Aorta (tissue), 5 donors: ENCODE results near the gene ADAM30. TPM values are rescaled to one million over a fixed set of nuclear protein-coding genes. Genes with fewer than 3 reads are reported as not detected.

ENCODE experiments used
- ATAC-seq: fragments of 200-7000 bp; cut with Tn5 transposase; one replicate; pipeline ENCODE4 v1.9.1; 2022; ENCODE audit warnings: moderate library complexity; ENCODE audit not compliant: low FRiP score
- DNase-seq, 2 donors: peaks; one replicate each; pipeline ENCODE4 v3.0.0-alpha.2; 2020
- H3K27ac ChIP-seq, 2 donors: one replicate each; pipeline ENCODE4 v1.5.1; 2013; ENCODE audit warnings: low read length in 2 of 2, mild to moderate bottlenecking in 2 of 2, moderate library complexity in 2 of 2, control low read depth in 1 of 2, inconsistent platforms in 1 of 2, low read depth in 1 of 2
- H3K27me3 ChIP-seq, 2 donors: one replicate each; pipeline ENCODE4 v1.6.1; 2013; ENCODE audit warnings: control low read depth in 1 of 2, low read length in 1 of 2, mild to moderate bottlenecking in 1 of 2, moderate library complexity in 1 of 2; ENCODE audit not compliant: insufficient read depth in 2 of 2, control insufficient read depth in 1 of 2
- H3K36me3 ChIP-seq, 2 donors: one replicate each; pipeline ENCODE4 v1.6.1; 2013; ENCODE audit warnings: control low read depth in 1 of 2, low read length in 1 of 2, mild to moderate bottlenecking in 1 of 2; ENCODE audit not compliant: insufficient read depth in 2 of 2, control insufficient read depth in 1 of 2
- H3K4me1 ChIP-seq, 2 donors: one replicate each; pipeline ENCODE4 v1.6.1; 2013; ENCODE audit warnings: low read length in 2 of 2, control low read depth in 1 of 2, mild to moderate bottlenecking in 1 of 2, moderate library complexity in 1 of 2; ENCODE audit not compliant: insufficient read depth in 2 of 2, control insufficient read depth in 1 of 2
- H3K4me3 ChIP-seq, 2 donors: one replicate each; pipeline ENCODE4 v1.5.1; 2013; ENCODE audit warnings: low read length in 2 of 2, control low read depth in 1 of 2, mild to moderate bottlenecking in 1 of 2
- H3K9me3 ChIP-seq: one replicate; pipeline ENCODE4 v1.6.1; 2013; ENCODE audit warnings: mild to moderate bottlenecking, low read length; ENCODE audit not compliant: control insufficient read depth
- WGBS, 2 donors: extraction: QIAGEN DNeasy Blood & Tissue Kit; methylation state at CpG; one replicate each; pipeline ENCODE4 v1.1.7; 2013; 5-methylcytosine and 5-hydroxymethylcytosine counted together
- intact Hi-C, 2 donors: fragments of 100-400 bp; cut with DNase I; formaldehyde crosslinking; loops; one replicate each; pipeline versions ENCODE4 v1.14.2 to v1.15.0; 2022
- polyA plus RNA-seq, 2 donors: library from polyadenylated mRNA; stranded (reverse); fragments of 200-250 nt; gene quantifications; one replicate each; pipeline ENCODE4 v1.2.3, GENCODE V29; 2013
- total RNA-seq, 2 donors: library from RNA; stranded (reverse); fragmentation: NEBNext Ultra II Directional; extraction: Animal tissue kit (Norgen Biotek cat#: 25700); gene quantifications; one replicate each; pipeline ENCODE4 v1.2.1, GENCODE V29; 2021
- donor health status: healthy with polysubstance abuse.
- donor health status: Bipolar disorder and iron deficiency.
- donor health status: DM: no; HTN: no; CAD: no.
- donor health status: DM: no; HTN: no; CAD: no.
- donor health status: DM: yes; HTN: yes; CAD: no.

The ADAM30 gene
- total and polyA plus RNA-seq, 4 donors, result not detected

GRCh38 chr1:119926553-119926952 lies 30.2 kb upstream of the ADAM30 start:
- Histone ChIP-seq H3K27me3 (no peaks in the 10 kb centered on the region), H3K9me3 (no peaks in the 10 kb centered on the region), H3K36me3 (peaks cover 8 to 33% of the 10 kb centered on the region in 2 donors), H3K4me1 (no peaks in the 10 kb centered on the region), H3K4me3 (no peak overlapping the region), H3K27ac (no peak overlapping the region)
- DNase-seq (no peak), ATAC-seq (no peak)
- whole genome bisulfite sequencing, 2 donors, result 89 to 94% methylated on average over 3 of the region's 3 CpGs
- intact Hi-C loops, result no loop called here

- 76 to 82% methylated on average over 19 of the region's 19 CpGs for WGBS, 2 donors
- Histone ChIP-seq H3K4me3 (no peak overlapping the region), H3K27ac (no peak overlapping the region), H3K36me3 (peaks cover 8 to 39% of the 10 kb centered on the region in 2 donors), H3K9me3 (no peaks in the 10 kb centered on the region), H3K4me1 (no peaks in the 10 kb centered on the region), H3K27me3 (no peaks in the 10 kb centered on the region)
- intact Hi-C loops, result no loop called here
- no peak for DNase-seq
- ATAC-seq, result no peak
Measured at GRCh38 chr1:119924948-119925898, 28.9 kb upstream of the ADAM30 start.

- ATAC-seq (no peak), DNase-seq (no peak)
- no peaks in the 10 kb centered on the region for H3K27me3 ChIP-seq
- no peaks in the 10 kb centered on the region for H3K9me3 ChIP-seq
- no peak overlapping the region for H3K4me3 ChIP-seq
- 84 to 88% methylated on average over 8 of the region's 8 CpGs for WGBS, 2 donors
- no peaks in the 10 kb centered on the region for H3K4me1 ChIP-seq
- no peak overlapping the region for H3K27ac ChIP-seq
- intact Hi-C loops, result no loop called here
- H3K36me3 ChIP-seq, result peaks cover 16 to 47% of the 10 kb centered on the region in 2 donors
Measured at GRCh38 chr1:119920104-119920968, 24.0 kb upstream of the ADAM30 start.

- DNase-seq (no peak), ATAC-seq (no peak)
- Histone ChIP-seq H3K36me3 (peaks cover 17 to 48% of the 10 kb centered on the region in 2 donors), H3K4me3 (no peak overlapping the region), H3K27ac (no peak overlapping the region), H3K4me1 (no peaks in the 10 kb centered on the region), H3K9me3 (no peaks in the 10 kb centered on the region), H3K27me3 (no peaks in the 10 kb centered on the region)
- 90 to 91% methylated on average over 7 of the region's 7 CpGs for WGBS, 2 donors
- intact Hi-C loops, result no loop called here
Measured at GRCh38 chr1:119919241-119919640, 22.9 kb upstream of the ADAM30 start.

GRCh38 chr1:119918301-119918700 lies 22.0 kb upstream of the ADAM30 start:
- no peaks in the 10 kb centered on the region for H3K4me1 ChIP-seq
- H3K4me3 ChIP-seq, result no peak overlapping the region
- no peaks in the 10 kb centered on the region for H3K27me3 ChIP-seq
- peaks cover 22 to 48% of the 10 kb centered on the region in 2 donors for H3K36me3 ChIP-seq
- ATAC-seq (no peak), DNase-seq (no peak)
- 92 to 93% methylated on average over 7 of the region's 7 CpGs for WGBS, 2 donors
- no peaks in the 10 kb centered on the region for H3K9me3 ChIP-seq
- H3K27ac ChIP-seq, result no peak overlapping the region
- intact Hi-C loops, result no loop called here

GRCh38 chr1:119917304-119918055 lies 21.2 kb upstream of the ADAM30 start:
- 86 to 87% methylated on average over 5 of the region's 5 CpGs for WGBS, 2 donors
- no peaks in the 10 kb centered on the region for H3K9me3 ChIP-seq
- DNase-seq, result no peak
- no peak for ATAC-seq
- peaks cover 22 to 43% of the 10 kb centered on the region in 2 donors for H3K36me3 ChIP-seq
- intact Hi-C loops, result no loop called here
- H3K27me3 ChIP-seq, result no peaks in the 10 kb centered on the region
- H3K4me1 ChIP-seq, result no peaks in the 10 kb centered on the region
- H3K27ac ChIP-seq, result no peak overlapping the region
- no peak overlapping the region for H3K4me3 ChIP-seq

GRCh38 chr1:119915517-119915916 lies 19.2 kb upstream of the ADAM30 start:
- Histone ChIP-seq H3K9me3 (no peaks in the 10 kb centered on the region), H3K4me3 (no peak overlapping the region), H3K27me3 (no peaks in the 10 kb centered on the region), H3K36me3 (peaks cover 19 to 34% of the 10 kb centered on the region in 2 donors), H3K27ac (no peak overlapping the region), H3K4me1 (no peaks in the 10 kb centered on the region)
- ATAC-seq (no peak), DNase-seq (no peak)
- intact Hi-C loops, result no loop called here
- whole genome bisulfite sequencing, 2 donors, result 92 to 95% methylated on average over 6 of the region's 6 CpGs

- Histone ChIP-seq H3K27ac (no peak overlapping the region), H3K4me1 (no peaks in the 10 kb centered on the region), H3K4me3 (no peak overlapping the region), H3K9me3 (no peaks in the 10 kb centered on the region), H3K36me3 (peaks cover 19 to 27% of the 10 kb centered on the region in 2 donors), H3K27me3 (no peaks in the 10 kb centered on the region)
- ATAC-seq (no peak), DNase-seq (no peak)
- 0 to 2% methylated on average over 1 of the region's 1 CpG for WGBS, 2 donors
- intact Hi-C loops, result no loop called here
Measured at GRCh38 chr1:119914071-119914470, 17.8 kb upstream of the ADAM30 start.
